Endodermal cell (in vitro differentiated cells): ENCODE data around the gene CAPZB. TPM values are rescaled to one million over a fixed set of nuclear protein-coding genes. Genes with fewer than 3 reads are reported as not detected.

Experiments
- DNase-seq: peaks from one replicate; pipeline ENCODE4 v3.0.0-alpha.2; 2017
- H3K27ac ChIP-seq: 2 replicates; pipeline ENCODE4 v1.5.1; 2013; ENCODE audit warnings: mild to moderate bottlenecking, low read depth, low read length, moderate library complexity
- H3K27me3 ChIP-seq: 2 replicates; pipeline ENCODE4 v1.6.1; 2013; ENCODE audit warnings: mild to moderate bottlenecking, low read length, moderate library complexity; ENCODE audit not compliant: insufficient read depth, control insufficient read depth, poor library complexity, severe bottlenecking
- H3K36me3 ChIP-seq: 2 replicates; pipeline ENCODE4 v1.7.0; 2013; ENCODE audit warnings: mild to moderate bottlenecking, low read length, moderate library complexity; ENCODE audit not compliant: control insufficient read depth, insufficient read depth
- H3K4me1 ChIP-seq: one replicate; pipeline ENCODE4 v1.7.0; 2013; ENCODE audit warnings: low read length; ENCODE audit not compliant: control insufficient read depth, insufficient read depth
- H3K4me3 ChIP-seq: 2 replicates; pipeline ENCODE4 v1.5.1; 2013; ENCODE audit warnings: mild to moderate bottlenecking, low read length, moderate library complexity
- H3K9ac ChIP-seq: 2 replicates; pipeline ENCODE4 v1.6.1; 2013; ENCODE audit warnings: mild to moderate bottlenecking, low read length, moderate library complexity; ENCODE audit not compliant: poor library complexity, severe bottlenecking; ENCODE audit errors: extremely low read depth
- H3K9me3 ChIP-seq: 2 replicates; pipeline ENCODE4 v1.6.1; 2013; ENCODE audit warnings: mild to moderate bottlenecking, low read length, moderate library complexity; ENCODE audit not compliant: control insufficient read depth
- H3K27ac Mint-ChIP-seq: 2 replicates; pipeline ENCODE4 v1.8.0; 2020; ENCODE audit warnings: mixed read lengths
- H3K27me3 Mint-ChIP-seq: 2 replicates; pipeline ENCODE4 v1.8.0; 2021; ENCODE audit warnings: mild to moderate bottlenecking, mixed read lengths; ENCODE audit not compliant: insufficient read depth
- H3K36me3 Mint-ChIP-seq: 2 replicates; pipeline ENCODE4 v1.8.0; 2020; ENCODE audit warnings: low read depth, mixed read lengths
- H3K4me1 Mint-ChIP-seq: 2 replicates; pipeline ENCODE4 v1.8.0; 2020; ENCODE audit warnings: mixed read lengths
- H3K4me3 Mint-ChIP-seq: 2 replicates; pipeline ENCODE4 v1.8.0; 2020; ENCODE audit warnings: mild to moderate bottlenecking, moderate library complexity, mixed read lengths
- H3K9me3 Mint-ChIP-seq: 2 replicates; pipeline ENCODE4 v1.8.0; 2020; ENCODE audit warnings: mild to moderate bottlenecking, mixed read lengths
- CTCF ChIP-seq: fragments of 200-600 bp; sonication (generic); conservative IDR thresholded peaks from 2 replicates; pipeline ENCODE4 v1.5.0; 2021; ENCODE audit warnings: antibody characterized with exemption, mild to moderate bottlenecking
- WGBS, 2 experiments: methylation state at CpG; one replicate each; pipeline versions ENCODE4 v1.1.5 to v1.1.7; 2013; ENCODE audit warnings: missing lambda C conversion rate in 2 of 2, mixed read lengths in 1 of 2; ENCODE audit not compliant: insufficient coverage in 1 of 2, insufficient read length in 1 of 2; 5-methylcytosine and 5-hydroxymethylcytosine counted together
- total RNA-seq, 2 donors: library from RNA; stranded (reverse); fragmentation: NEBNext Ultra II Directional in 1 of 2; extraction: Animal tissue kit (Norgen Biotek cat#: 25700) in 1 of 2; gene quantifications; 2 replicates in 1 of 2; 3 replicates in 1 of 2; pipeline ENCODE4 v1.2.1, GENCODE V29; 2021

The CAPZB gene
- total RNA-seq, 2 donors from 2014 or later: 334 to 362 TPM

GRCh38 chr1:19405761-19406487 lies 79.4 kb downstream of the CAPZB start:
- Histone ChIP-seq H3K9me3 (no peaks in the 10 kb centered on the region), H3K27me3 (no peaks in the 10 kb centered on the region), H3K36me3 (peaks cover 38% of the 10 kb centered on the region), H3K9ac (no peak overlapping the region), H3K27ac (peak overlapping the region; percentile 88), H3K4me1 (peaks cover 14% of the 10 kb centered on the region), H3K4me3 (no peak overlapping the region)
- Mint-ChIP-seq H3K27ac (no peak overlapping the region), H3K36me3 (peaks cover 14% of the 10 kb centered on the region), H3K4me1 (peaks cover 32% of the 10 kb centered on the region), H3K27me3 (no peaks in the 10 kb centered on the region), H3K4me3 (no peak overlapping the region), H3K9me3 (no peaks in the 10 kb centered on the region)
- DNase-seq: no peak
- no peak for TF ChIP-seq CTCF
- WGBS, 2 experiments: 65 to 83% methylated on average over 17 to 22 of the region's 22 CpGs

- Mint-ChIP-seq H3K27ac (peak overlapping the region; percentile 79), H3K4me1 (peaks cover 33% of the 10 kb centered on the region), H3K27me3 (no peaks in the 10 kb centered on the region), H3K36me3 (peaks cover 14% of the 10 kb centered on the region), H3K4me3 (no peak overlapping the region), H3K9me3 (no peaks in the 10 kb centered on the region)
- no peak for DNase-seq
- Histone ChIP-seq H3K4me1 (peaks cover 14% of the 10 kb centered on the region), H3K27me3 (no peaks in the 10 kb centered on the region), H3K27ac (peak overlapping the region; percentile 88), H3K9me3 (no peaks in the 10 kb centered on the region), H3K36me3 (peaks cover 34% of the 10 kb centered on the region), H3K4me3 (no peak overlapping the region), H3K9ac (no peak overlapping the region)
- 88 to 92% methylated on average over 5 to 10 of the region's 10 CpGs for WGBS, 2 experiments
- peak; percentile 58 for TF ChIP-seq CTCF
These were observed 80.1 kb downstream of the CAPZB start for GRCh38 chr1:19405195-19405760.

GRCh38 chr1:19404748-19405147 lies 80.6 kb downstream of the CAPZB start:
- Mint-ChIP-seq H3K27me3 (no peaks in the 10 kb centered on the region), H3K4me3 (no peak overlapping the region), H3K27ac (peak overlapping the region; percentile 79), H3K4me1 (peaks cover 33% of the 10 kb centered on the region), H3K36me3 (peaks cover 11% of the 10 kb centered on the region), H3K9me3 (no peaks in the 10 kb centered on the region)
- H3K4me1 ChIP-seq: peaks cover 14% of the 10 kb centered on the region
- no peak overlapping the region for H3K9ac ChIP-seq
- peaks cover 34% of the 10 kb centered on the region for H3K36me3 ChIP-seq
- no peaks in the 10 kb centered on the region for H3K27me3 ChIP-seq
- WGBS, 2 experiments: 90 to 93% methylated on average over 4 to 5 of the region's 5 CpGs
- H3K4me3 ChIP-seq: no peak overlapping the region
- no peak for DNase-seq
- no peak overlapping the region for H3K27ac ChIP-seq
- no peaks in the 10 kb centered on the region for H3K9me3 ChIP-seq
- TF ChIP-seq CTCF: no peak
